ENCODE measurements around the gene APC. TPM values are rescaled to one million over a fixed set of nuclear protein-coding genes. Genes with fewer than 3 reads are reported as not detected.

Gene APC
- total and polyA plus RNA-seq, 4 donors, result 4.8 to 36.2 (median 24.4) TPM

- TF ChIP-seq REST (IDR thresholded peaks at IDR 0.05) (no peak), NR2F2 (IDR thresholded peaks at IDR 0.05) (no peak), FOXA1 (IDR thresholded peaks at IDR 0.05) (no peak), ZBTB33 (IDR thresholded peaks at IDR 0.05) (no peak)
Measured at GRCh38 chr5:112689155-112689909, 48.4 kb upstream of the APC start (continued).

- no peak overlapping the region for H3K9ac ChIP-seq (ENCODE audit: low read depth in 1 of 2, low read length in 2 of 2)
- H3K4me3 ChIP-seq (ENCODE audit: low read depth in 1 of 3, low read length in 3 of 3), result no peak overlapping the region
- no peaks in the 10 kb centered on the region for H3K9me3 ChIP-seq (ENCODE audit: control insufficient read depth in 4 of 4, low read length in 3 of 4)
- H3K4me1 ChIP-seq (ENCODE audit: control insufficient read depth in 4 of 4, insufficient read depth in 4 of 4, low read length in 3 of 4), result no peaks in the 10 kb centered on the region
- WGBS, result 88% methylated on average over 3 of the region's 3 CpGs
- no peak overlapping the region for H3K27ac ChIP-seq (ENCODE audit: low read depth in 1 of 2, low read length in 2 of 2)
- H3K36me3 ChIP-seq (ENCODE audit: control insufficient read depth in 4 of 4, insufficient read depth in 3 of 4, low read depth in 1 of 4, low read length in 3 of 4), result no peaks in the 10 kb centered on the region
- no peaks in the 10 kb centered on the region for H3K27me3 ChIP-seq (ENCODE audit: control insufficient read depth in 4 of 4, insufficient read depth in 4 of 4, low read length in 3 of 4)
- DNase-seq (ENCODE audit: low spot score), result no peak
- no peak for TF ChIP-seq EGR1 (IDR thresholded peaks at IDR 0.05; ENCODE audit: low read depth in 2 of 2)
Measured at GRCh38 chr5:112690605-112691338, 46.9 kb upstream of the APC start.

- Histone ChIP-seq H3K4me1 (ENCODE audit: control insufficient read depth in 4 of 4, insufficient read depth in 4 of 4, low read length in 3 of 4) (no peaks in the 10 kb centered on the region), H3K9me3 (ENCODE audit: control insufficient read depth in 4 of 4, low read length in 3 of 4) (no peaks in the 10 kb centered on the region), H3K27me3 (ENCODE audit: control insufficient read depth in 4 of 4, insufficient read depth in 4 of 4, low read length in 3 of 4) (no peaks in the 10 kb centered on the region), H3K9ac (ENCODE audit: low read depth in 1 of 2, low read length in 2 of 2) (no peak overlapping the region), H3K4me3 (ENCODE audit: low read depth in 1 of 3, low read length in 3 of 3) (no peak overlapping the region), H3K27ac (ENCODE audit: low read depth in 1 of 2, low read length in 2 of 2) (no peak overlapping the region), H3K36me3 (ENCODE audit: control insufficient read depth in 4 of 4, insufficient read depth in 3 of 4, low read depth in 1 of 4, low read length in 3 of 4) (no peaks in the 10 kb centered on the region)
- WGBS, result 55% methylated on average over 1 of the region's 1 CpG
- TF ChIP-seq YY1 (IDR thresholded peaks at IDR 0.05) (no peak), EGR1 (IDR thresholded peaks at IDR 0.05; ENCODE audit: low read depth in 2 of 2) (no peak), RXRA (IDR thresholded peaks at IDR 0.05) (no peak), JUND (IDR thresholded peaks at IDR 0.05) (no peak), HNF4G (IDR thresholded peaks at IDR 0.05) (no peak), CTCF (IDR thresholded peaks at IDR 0.05; ENCODE audit: low read depth, low read length, missing input control) (no peak), ZBTB33 (IDR thresholded peaks at IDR 0.05) (no peak)
- DNase-seq (ENCODE audit: low spot score), result no peak
Measured at GRCh38 chr5:112691339-112691680, 46.4 kb upstream of the APC start.

Measured in liver (tissue), 9 donors.